Measurements from ENCODE around the gene CD300LB.

GRCh38 chr17:74526681-74527080 is 4.6 kb downstream of the CD300LB start:
- TF ChIP-seq CTCF (IDR thresholded peaks at IDR 0.05 in 8 of 11, conservative IDR thresholded peaks at IDR 0.05 in 3 of 11): no peak
- TF ChIP-seq POLR2A (IDR thresholded peaks at IDR 0.05): no peak
- TF ChIP-seq POLR2AphosphoS5 (IDR thresholded peaks at IDR 0.05): no peak

Measured in spleen (tissue), 7 donors.